ENCODE measurements around the gene B4GALNT1.
"Not testable (repeated sequence)": the region's sequence is repeated elsewhere in the genome, so short reads cannot be mapped to it uniquely, and the experiment has no call there.

GRCh38 chr12:57669691-57670090 is 36.7 kb upstream of the B4GALNT1 start:
- not testable (repeated sequence) for TF ChIP-seq EZH2 (IDR thresholded peaks at IDR 0.05; ENCODE audit: borderline replicate concordance, insufficient read depth, low read length, poor library complexity, severe bottlenecking); TAF1 (IDR thresholded peaks at IDR 0.05; ENCODE audit: low read depth); MXI1 (conservative IDR thresholded peaks at IDR 0.05; ENCODE audit: poor library complexity, severe bottlenecking); REST (IDR thresholded peaks at IDR 0.05; ENCODE audit: borderline replicate concordance); POLR2AphosphoS5 (IDR thresholded peaks at IDR 0.05); RAD21 (conservative IDR thresholded peaks at IDR 0.05); EP300 (conservative IDR thresholded peaks at IDR 0.05; ENCODE audit: poor library complexity, severe bottlenecking)
- TF ChIP-seq, protein P1, sequence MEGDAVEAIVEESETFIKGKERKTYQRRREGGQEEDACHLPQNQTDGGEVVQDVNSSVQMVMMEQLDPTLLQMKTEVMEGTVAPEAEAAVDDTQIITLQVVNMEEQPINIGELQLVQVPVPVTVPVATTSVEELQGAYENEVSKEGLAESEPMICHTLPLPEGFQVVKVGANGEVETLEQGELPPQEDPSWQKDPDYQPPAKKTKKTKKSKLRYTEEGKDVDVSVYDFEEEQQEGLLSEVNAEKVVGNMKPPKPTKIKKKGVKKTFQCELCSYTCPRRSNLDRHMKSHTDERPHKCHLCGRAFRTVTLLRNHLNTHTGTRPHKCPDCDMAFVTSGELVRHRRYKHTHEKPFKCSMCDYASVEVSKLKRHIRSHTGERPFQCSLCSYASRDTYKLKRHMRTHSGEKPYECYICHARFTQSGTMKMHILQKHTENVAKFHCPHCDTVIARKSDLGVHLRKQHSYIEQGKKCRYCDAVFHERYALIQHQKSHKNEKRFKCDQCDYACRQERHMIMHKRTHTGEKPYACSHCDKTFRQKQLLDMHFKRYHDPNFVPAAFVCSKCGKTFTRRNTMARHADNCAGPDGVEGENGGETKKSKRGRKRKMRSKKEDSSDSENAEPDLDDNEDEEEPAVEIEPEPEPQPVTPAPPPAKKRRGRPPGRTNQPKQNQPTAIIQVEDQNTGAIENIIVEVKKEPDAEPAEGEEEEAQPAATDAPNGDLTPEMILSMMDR (IDR thresholded peaks at IDR 0.05; ENCODE audit: poor library complexity, severe bottlenecking): not testable (repeated sequence)

Data from neural cell (in vitro differentiated cells).